Right atrium auricular region (tissue), 2 donors: ENCODE results near the gene FAM219A. TPM values are rescaled to one million over a fixed set of nuclear protein-coding genes. Genes with fewer than 3 reads are reported as not detected.

ENCODE experiments used
- DNase-seq: peaks from one replicate; pipeline ENCODE4 v3.0.0-alpha.2; 2019; ENCODE audit warnings: low spot score
- H3K27ac ChIP-seq, 2 donors: fragments of 200-600 bp; sonication (generic); 1 replicate in 1 of 2; 2 replicates in 1 of 2; pipeline ENCODE4 v1.5.1; 2016 to 2019
- H3K27me3 ChIP-seq, 2 donors: fragments of 200-600 bp; sonication (generic); one replicate each; pipeline versions ENCODE4 v1.5.1 to v1.6.0; 2017 to 2019
- H3K36me3 ChIP-seq: fragments of 200-600 bp; sonication (generic); one replicate; pipeline ENCODE4 v1.5.1; 2016
- H3K4me1 ChIP-seq, 2 donors: fragments of 200-600 bp; sonication (generic); one replicate each; pipeline versions ENCODE4 v1.5.1 to v1.6.0; 2017 to 2019
- H3K4me3 ChIP-seq, 2 donors: fragments of 200-600 bp; sonication (generic); 1 replicate in 1 of 2; 2 replicates in 1 of 2; pipeline ENCODE4 v1.5.1; 2017 to 2019; ENCODE audit warnings: mild to moderate bottlenecking in 1 of 2, moderate library complexity in 1 of 2
- H3K9me3 ChIP-seq, 2 donors: fragments of 200-600 bp; sonication (generic); one replicate each; pipeline ENCODE4 v1.5.1; 2019
- CTCF ChIP-seq, 2 donors: fragments of 200-600 bp; sonication (generic); IDR thresholded peaks; one replicate each; pipeline ENCODE4 v1.5.1; 2019; ENCODE audit warnings: antibody characterized with exemption in 2 of 2
- total RNA-seq, 2 donors: library from RNA; depleted of rRNA; stranded (reverse); fragments of >200 nt; gene quantifications; one replicate each; pipeline ENCODE4 v1.1.0, GENCODE V29; 2016

FAM219A gene
- 10 to 100 TPM; 10.5 to 19.9 TPM for total RNA-seq

- Histone ChIP-seq H3K4me3 (peak within 1 kb of the TSS; percentile 74 to 76), H3K36me3 (no peaks in the 10 kb centered on the region), H3K9me3 (no peaks in the 10 kb centered on the region), H3K27me3 (no peaks in the 10 kb centered on the region), H3K27ac (peak within 1 kb of the TSS; percentile 81), H3K4me1 (peaks cover 0 to 41% of the 10 kb centered on the region in 2 donors)
- TF ChIP-seq CTCF (IDR thresholded peaks at IDR 0.05): no peak
- DNase-seq: peak; percentile 99
Measured at GRCh38 chr9:34458013-34458958, at the start of gene FAM219A, which contains the start of gene DNAI1. FAM219A (minus strand) TSS chr9:34458570; CDS start chr9:34458263, 307 bp downstream. DNAI1 (plus strand) TSS chr9:34458805; CDS start chr9:34459006, 201 bp downstream.

DNA sequence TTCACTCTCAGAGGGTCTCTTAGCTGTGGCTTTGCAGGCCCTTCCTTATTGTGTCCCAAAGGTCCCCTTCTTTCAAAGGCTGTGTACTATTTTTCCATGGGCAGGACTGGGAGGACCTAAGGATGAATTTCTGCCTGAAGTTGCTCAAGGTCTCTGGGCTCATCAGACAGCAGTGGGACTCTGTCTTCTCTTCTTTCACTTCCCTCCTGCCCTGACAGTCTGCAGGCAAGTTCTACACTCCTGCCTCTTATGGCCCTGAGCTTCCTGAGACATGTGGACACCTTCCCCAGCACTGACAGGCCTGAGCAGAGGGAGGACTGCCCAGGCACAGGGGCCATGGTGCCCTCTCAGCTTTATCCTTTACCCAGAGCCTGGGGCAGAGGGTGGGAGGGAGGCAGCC, 49.6 kb upstream of the FAM219A start:
- no peaks in the 10 kb centered on the region for H3K27me3 ChIP-seq
- H3K9me3 ChIP-seq: no peaks in the 10 kb centered on the region
- peaks cover 0 to 2% of the 10 kb centered on the region in 2 donors for H3K4me1 ChIP-seq
- H3K36me3 ChIP-seq: no peaks in the 10 kb centered on the region
- H3K4me3 ChIP-seq: no peak overlapping the region
- H3K27ac ChIP-seq: no peak overlapping the region
- TF ChIP-seq CTCF (IDR thresholded peaks at IDR 0.05): no peak
- DNase-seq: no peak

- Histone ChIP-seq H3K4me3 (no peak overlapping the region), H3K36me3 (no peaks in the 10 kb centered on the region), H3K27me3 (no peaks in the 10 kb centered on the region), H3K4me1 (peaks cover 0 to 6% of the 10 kb centered on the region in 2 donors), H3K9me3 (no peaks in the 10 kb centered on the region), H3K27ac (no peak overlapping the region)
- TF ChIP-seq CTCF (IDR thresholded peaks at IDR 0.05): no peak
- no peak for DNase-seq
Measured at GRCh38 chr9:34507556-34507955, 49.2 kb upstream of the FAM219A start.

DNA sequence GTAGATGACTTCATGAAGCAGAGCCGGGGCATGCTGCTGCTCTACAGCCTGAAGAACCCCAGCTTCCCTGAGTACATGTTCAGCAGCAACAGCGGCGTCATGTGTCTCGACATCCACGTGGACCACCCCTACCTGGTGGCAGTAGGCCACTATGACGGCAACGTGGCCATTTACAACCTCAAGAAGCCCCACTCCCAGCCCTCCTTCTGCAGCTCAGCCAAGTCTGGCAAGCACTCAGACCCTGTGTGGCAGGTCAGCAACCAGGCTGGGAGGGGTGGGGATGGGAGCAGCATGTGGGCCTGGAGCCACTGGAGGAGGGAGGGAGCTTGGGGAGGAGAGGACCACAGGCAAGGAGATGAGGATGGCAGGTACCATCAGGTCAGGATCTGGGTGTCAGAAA, 48.3 kb upstream of the FAM219A start:
- H3K36me3 ChIP-seq: no peaks in the 10 kb centered on the region
- H3K4me1 ChIP-seq: peaks cover 0 to 15% of the 10 kb centered on the region in 2 donors
- TF ChIP-seq CTCF (IDR thresholded peaks at IDR 0.05): no peak
- no peaks in the 10 kb centered on the region for H3K27me3 ChIP-seq
- no peaks in the 10 kb centered on the region for H3K9me3 ChIP-seq
- H3K4me3 ChIP-seq: no peak overlapping the region
- no peak overlapping the region for H3K27ac ChIP-seq
- no peak for DNase-seq

- H3K4me3 ChIP-seq: no peak overlapping the region
- H3K27me3 ChIP-seq: no peaks in the 10 kb centered on the region
- H3K9me3 ChIP-seq: no peaks in the 10 kb centered on the region
- DNase-seq: no peak
- no peaks in the 10 kb centered on the region for H3K36me3 ChIP-seq
- peaks cover 0 to 21% of the 10 kb centered on the region in 2 donors for H3K4me1 ChIP-seq
- no peak for TF ChIP-seq CTCF (IDR thresholded peaks at IDR 0.05)
- H3K27ac ChIP-seq: no peak overlapping the region
Measured at GRCh38 chr9:34505370-34506120, 47.2 kb upstream of the FAM219A start.
